H1 (cell line): Measurements from ENCODE around the gene CCDC15. TPM values are rescaled to one million over a fixed set of nuclear protein-coding genes. Genes with fewer than 3 reads are reported as not detected.
A peak's percentile ranks its signal among the peaks of the same experiment; 100 is the strongest.

Experiments
- CTCF ChIA-PET: fragments of 300-600 bp; sonication (Branson Sonifier 250); formaldehyde crosslinking; loops from one replicate; lab custom pipeline; 2021; ENCODE audit not compliant: partially characterized antibody; lab: Charles Lee
- POLR2A ChIA-PET: fragments of 300-600 bp; sonication (Branson Sonifier 250); formaldehyde crosslinking; loops from one replicate; lab custom pipeline; 2021; ENCODE audit warnings: inconsistent platforms; ENCODE audit not compliant: partially characterized antibody; lab: Charles Lee
- DNase-seq, 2 experiments: peaks; one replicate each; pipeline versions ENCODE4 v3.0.0 to v3.0.0-alpha.2; 2010 to 2022; ENCODE audit warnings: low spot score in 2 of 2, low read depth in 1 of 2, mixed read lengths in 1 of 2
- FAIRE-seq: peaks from 2 replicates; lab custom pipeline; 2011; peaks lifted over from hg19 to GRCh38; lab: Jason Lieb, UNC
- H2AFZ ChIP-seq: 2 replicates; pipeline ENCODE4 v1.8.1; 2012; ENCODE audit warnings: low read length, inconsistent platforms
- H2AK5ac ChIP-seq: 2 replicates; pipeline ENCODE4 v1.6.1; 2013; ENCODE audit warnings: low read depth, low read length
- H2BK120ac ChIP-seq: replicated peaks from 2 replicates; pipeline ENCODE3; 2013; ENCODE audit warnings: low read depth, low read length, inconsistent platforms
- H2BK12ac ChIP-seq: 2 replicates; pipeline ENCODE4 v1.6.1; 2013; ENCODE audit warnings: low read depth, low read length
- H2BK15ac ChIP-seq: 2 replicates; pipeline ENCODE4 v1.6.1; 2013; ENCODE audit warnings: low read length
- H2BK20ac ChIP-seq: 2 replicates; pipeline ENCODE4 v1.6.1; 2013; ENCODE audit warnings: low read length
- H2BK5ac ChIP-seq: 2 replicates; pipeline ENCODE4 v1.6.1; 2013; ENCODE audit warnings: low read depth, low read length
- H3K14ac ChIP-seq: 2 replicates; pipeline ENCODE4 v1.6.1; 2013; ENCODE audit warnings: inconsistent platforms; ENCODE audit not compliant: insufficient read length
- H3K18ac ChIP-seq: 2 replicates; pipeline ENCODE4 v1.6.1; 2013; ENCODE audit warnings: low read length; ENCODE audit errors: extremely low read depth
- H3K23ac ChIP-seq: 2 replicates; pipeline ENCODE4 v1.6.1; 2013; ENCODE audit warnings: inconsistent platforms; ENCODE audit not compliant: insufficient read length
- H3K23me2 ChIP-seq: 2 replicates; pipeline ENCODE4 v1.6.1; 2013; ENCODE audit warnings: low read depth, low read length
- H3K27ac ChIP-seq: 2 replicates; pipeline ENCODE4 v1.6.1; 2011; ENCODE audit warnings: low read depth, low read length, inconsistent platforms
- H3K27me3 ChIP-seq, 4 experiments: replicated peaks in 1 of 4; 1 replicate in 1 of 4; 2 replicates in 3 of 4; pipeline versions ENCODE4 v1.6.1 to v1.8.1; 2011 to 2013; ENCODE audit warnings: low read length in 3 of 4, mild to moderate bottlenecking in 3 of 4, inconsistent platforms in 2 of 4, mixed read lengths in 2 of 4, moderate library complexity in 1 of 4; ENCODE audit not compliant: control insufficient read depth in 3 of 4, insufficient read depth in 3 of 4; ENCODE audit errors: extremely low read depth in 1 of 4
- H3K36me3 ChIP-seq, 4 experiments: 2 replicates each; pipeline versions ENCODE4 v1.6.1 to v1.8.1; 2011 to 2013; ENCODE audit warnings: mild to moderate bottlenecking in 4 of 4, low read length in 3 of 4, moderate library complexity in 2 of 4, control low read depth in 1 of 4, inconsistent platforms in 1 of 4; ENCODE audit not compliant: insufficient read depth in 4 of 4, control insufficient read depth in 2 of 4
- H3K4ac ChIP-seq: replicated peaks from 2 replicates; pipeline ENCODE3; 2013; ENCODE audit warnings: low read length, low read depth, mixed read lengths, inconsistent platforms; ENCODE audit not compliant: insufficient read length
- H3K4me1 ChIP-seq, 4 experiments: replicated peaks in 1 of 4; 1 replicate in 1 of 4; 2 replicates in 3 of 4; pipeline versions ENCODE4 v1.6.1 to v1.8.1; 2011 to 2013; ENCODE audit warnings: low read length in 3 of 4, inconsistent platforms in 2 of 4, mixed read lengths in 1 of 4; ENCODE audit not compliant: insufficient read depth in 4 of 4, control insufficient read depth in 3 of 4
- H3K4me2 ChIP-seq, 2 experiments: 2 replicates each; pipeline versions ENCODE4 v1.6.1 to v1.8.1; 2011 to 2013; ENCODE audit warnings: low read depth in 2 of 2, low read length in 2 of 2, control low read depth in 1 of 2, inconsistent platforms in 1 of 2, mild to moderate bottlenecking in 1 of 2; ENCODE audit not compliant: insufficient read depth in 1 of 2
- H3K4me3 ChIP-seq, 4 experiments: fragments of 200-600, 300-600 bp in 1 of 4; sonication (generic), shearing (Covaris generic), sonication (Bioruptor Twin) in 1 of 4; 2 replicates each; pipeline versions ENCODE4 v1.5.1 to v1.8.1; 2011 to 2016; ENCODE audit warnings: low read length in 4 of 4, low read depth in 3 of 4, control low read depth in 2 of 4, inconsistent platforms in 2 of 4, mild to moderate bottlenecking in 2 of 4, mixed read lengths in 1 of 4, moderate library complexity in 1 of 4; ENCODE audit not compliant: insufficient read depth in 2 of 4; ENCODE audit errors: extremely low read depth in 1 of 4
- H3K56ac ChIP-seq: replicated peaks from 2 replicates; pipeline ENCODE3; 2013; ENCODE audit warnings: low read depth, mild to moderate bottlenecking, mixed read lengths, low read length, inconsistent platforms; ENCODE audit not compliant: insufficient read length
- H3K79me1 ChIP-seq: 2 replicates; pipeline ENCODE4 v1.6.1; 2013; ENCODE audit warnings: low read depth, low read length, control low read depth
- H3K79me2 ChIP-seq, 2 experiments: 2 replicates each; pipeline versions ENCODE4 v1.6.1 to v1.8.1; 2012 to 2013; ENCODE audit warnings: low read length in 2 of 2, mild to moderate bottlenecking in 2 of 2, inconsistent platforms in 1 of 2; ENCODE audit not compliant: insufficient read depth in 2 of 2, control insufficient read depth in 1 of 2
- H3K9ac ChIP-seq, 4 experiments: replicated peaks in 1 of 4; 1 replicate in 1 of 4; 2 replicates in 3 of 4; pipeline versions ENCODE4 v1.6.1 to v1.8.1; 2011 to 2013; ENCODE audit warnings: low read depth in 3 of 4, low read length in 3 of 4, control low read depth in 2 of 4, mild to moderate bottlenecking in 2 of 4, moderate library complexity in 2 of 4, inconsistent platforms in 1 of 4; ENCODE audit errors: extremely low read depth in 1 of 4
- H3K9me3 ChIP-seq, 2 experiments: 2 replicates each; pipeline versions ENCODE4 v1.6.1 to v1.8.1; 2012 to 2013; ENCODE audit warnings: mild to moderate bottlenecking in 2 of 2, moderate library complexity in 2 of 2, control low read depth in 1 of 2, inconsistent platforms in 1 of 2, low read depth in 1 of 2, low read length in 1 of 2, mixed read lengths in 1 of 2; ENCODE audit not compliant: insufficient read depth in 2 of 2
- H4K20me1 ChIP-seq, 2 experiments: replicated peaks in 1 of 2; 2 replicates each; pipeline versions ENCODE3 to v1.8.1; 2011 to 2013; ENCODE audit warnings: inconsistent platforms in 2 of 2, low read length in 2 of 2, mild to moderate bottlenecking in 1 of 2; ENCODE audit not compliant: insufficient read depth in 2 of 2, control insufficient read depth in 1 of 2
- H4K5ac ChIP-seq: 2 replicates; pipeline ENCODE4 v1.6.1; 2013; ENCODE audit warnings: low read length, low read depth, mixed read lengths, inconsistent platforms; ENCODE audit not compliant: insufficient read length
- H4K8ac ChIP-seq: 2 replicates; pipeline ENCODE4 v1.8.0; 2013; ENCODE audit warnings: mild to moderate bottlenecking, moderate library complexity, low read length, inconsistent platforms; ENCODE audit not compliant: insufficient read depth; ENCODE audit errors: extremely low read depth
- H4K91ac ChIP-seq: replicated peaks from 2 replicates; pipeline ENCODE3; 2013; ENCODE audit warnings: low read length, mixed read lengths, inconsistent platforms; ENCODE audit not compliant: insufficient read length
- CTCF ChIP-seq, 3 experiments: IDR thresholded peaks; 1 replicate in 2 of 3; 2 replicates in 1 of 3; pipeline versions ENCODE4 v1.5.1 to v1.6.1; 2011; ENCODE audit warnings: low read length in 3 of 3, mild to moderate bottlenecking in 3 of 3, inconsistent platforms in 2 of 3, low read depth in 1 of 3, moderate library complexity in 1 of 3; ENCODE audit not compliant: insufficient read depth in 1 of 3; ENCODE audit errors: control extremely low read depth in 1 of 3
- RAD21 ChIP-seq, 2 experiments: IDR thresholded peaks in 1 of 2; conservative IDR thresholded peaks in 1 of 2; 2 replicates each; pipeline ENCODE4 v1.6.1; 2011; ENCODE audit warnings: low read depth in 2 of 2, low read length in 2 of 2, improper control_type of control experiment in 1 of 2, inconsistent platforms in 1 of 2, mild to moderate bottlenecking in 1 of 2, moderate library complexity in 1 of 2
- SIX5 ChIP-seq: IDR thresholded peaks from 2 replicates; pipeline ENCODE4 v1.6.1; 2011; ENCODE audit warnings: mild to moderate bottlenecking, low read depth, low read length
- WGBS, 2 experiments: shearing (Covaris generic) in 1 of 2; methylation state at CpG; one replicate each; pipeline versions ENCODE4 v1.1.6 to v1.1.7; 2013 to 2015; ENCODE audit warnings: low lambda C conversion rate in 2 of 2, mixed read lengths in 2 of 2, inconsistent platforms in 1 of 2, low coverage in 1 of 2, missing lambda C conversion rate in 1 of 2; ENCODE audit not compliant: insufficient replicate concordance in 2 of 2, insufficient coverage in 1 of 2, insufficient read length in 1 of 2; ENCODE audit errors: extremely low coverage in 1 of 2, missing lambda C conversion rate in 1 of 2; 5-methylcytosine and 5-hydroxymethylcytosine counted together
- polyA plus RNA-seq, 7 experiments: library from polyadenylated mRNA; depleted of rRNA in 3 of 7; stranded (reverse) in 5 of 7; unstranded in 2 of 7; fragments of >200 nt in 5 of 7; fragments of 200-250 nt in 2 of 7; gene quantifications; 1 replicate in 5 of 7; 2 replicates in 1 of 7; 4 replicates in 1 of 7; pipeline versions ENCODE4 v1.2.1 to v1.2.3, GENCODE V29; 2011 to 2013; ENCODE audit warnings: missing spikeins in 2 of 7, mixed read lengths in 2 of 7
- total RNA-seq: library from RNA; stranded (reverse); fragmentation: NEBNext Ultra II Directional; extraction: Animal tissue kit (Norgen Biotek cat#: 25700); gene quantifications from 2 replicates; pipeline ENCODE4 v1.2.1, GENCODE V29; 2021

The CCDC15 gene
- total and polyA plus RNA-seq, 2 of the 8 experiments (the other 6 are each of a cell fraction or from before 2014, with no cell fraction given): 1.5 to 3.1 TPM

DNA sequence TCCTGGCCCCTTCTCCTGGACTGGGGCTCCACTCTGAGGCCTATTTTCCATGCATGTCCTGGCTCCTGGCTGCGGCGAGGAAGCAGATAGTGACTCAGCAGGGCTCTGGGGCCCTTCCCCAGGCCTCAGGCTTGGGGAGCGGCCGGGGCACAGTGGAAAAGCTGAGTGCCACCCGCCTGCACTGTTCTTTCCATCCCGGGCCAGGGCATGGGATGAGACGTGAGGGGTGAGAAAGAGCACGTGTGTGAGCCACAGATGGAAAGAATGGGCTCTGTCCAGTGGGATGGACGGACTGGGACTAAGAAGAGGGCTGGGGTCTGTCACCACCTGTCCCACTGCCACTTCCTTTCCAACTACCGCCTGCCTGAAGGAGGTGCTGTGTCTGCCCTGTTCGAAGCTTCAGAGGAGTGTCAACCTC is 121.9 kb downstream of the CCDC15 start:
- no peak overlapping the region for H3K4me2 ChIP-seq
- no peak overlapping the region for H3K14ac ChIP-seq
- POLR2A ChIA-PET: no interaction called here
- H3K4me3 ChIP-seq: no peak overlapping the region
- 0 out of 2 replicates have a peak overlapping the region, but pooled peaks have one; percentile 40 for H2AK5ac ChIP-seq
- no peak overlapping the region for H3K27ac ChIP-seq
- no peak overlapping the region for H3K18ac ChIP-seq
- TF ChIP-seq CTCF (IDR thresholded peaks at IDR 0.05; ENCODE audit: control extremely low read depth in 1 of 3, insufficient read depth in 1 of 3, low read depth in 1 of 3, low read length in 3 of 3) (peak; percentile 31 to 62 (median 47)), RAD21 (IDR thresholded peaks at IDR 0.05 in 1 of 2, conservative IDR thresholded peaks at IDR 0.05 in 1 of 2; ENCODE audit: low read depth in 2 of 2, low read length in 2 of 2) (0 out of 4 replicates have a peak, but pooled peaks of 1 of the 2 experiments have one; percentile 10), SIX5 (no peak)
- H2BK120ac ChIP-seq: no peak overlapping the region
- H3K4ac ChIP-seq: no peak overlapping the region
- no peaks in the 10 kb centered on the region; a peak in 1 of 7 replicates for H3K27me3 ChIP-seq
- 80% methylated on average over 11 of the region's 11 CpGs; no CpG with 5 or more reads in 1 of the 2 experiments for WGBS, 2 experiments
- H3K4me1 ChIP-seq: peaks cover 0 to 5% (median 0%) of the 10 kb centered on the region in 4 experiments; a peak in 2 of 7 replicates
- no peak overlapping the region for H2BK12ac ChIP-seq
- no peaks in the 10 kb centered on the region for H3K23me2 ChIP-seq
- H3K79me2 ChIP-seq: no peaks in the 10 kb centered on the region
- H4K20me1 ChIP-seq: no peaks in the 10 kb centered on the region
- no peaks in the 10 kb centered on the region; the same call in 1 of the 2 replicates for H3K79me1 ChIP-seq
- H3K36me3 ChIP-seq: no peaks in the 10 kb centered on the region
- H2BK20ac ChIP-seq: no peak overlapping the region
- no peak overlapping the region for H2AFZ ChIP-seq
- H4K5ac ChIP-seq: no peak overlapping the region
- H2BK5ac ChIP-seq: no peak overlapping the region
- FAIRE-seq (no peak), DNase-seq (peak in 1 of 2 experiments; percentile 44)
- no peak overlapping the region for H3K9ac ChIP-seq
- no peak overlapping the region for H4K91ac ChIP-seq
- no peak overlapping the region for H2BK15ac ChIP-seq
- no peak overlapping the region for H3K23ac ChIP-seq
- no peaks in the 10 kb centered on the region for H3K9me3 ChIP-seq
- no peak overlapping the region for H3K56ac ChIP-seq
- CTCF ChIA-PET: interaction anchor here (0.6 to 29.4 kb wide), 13 partner anchors 11 to 429 kb away, joined by 3 to 486 read pairs (median 4); no protein-coding TSS in a partner anchor
- H4K8ac ChIP-seq: peak overlapping the region; percentile 1; the same call in 1 of the 2 replicates
